ENCODE data around the gene MT1A. TPM values are rescaled to one million over a fixed set of nuclear protein-coding genes. Genes with fewer than 3 reads are reported as not detected.

MT1A gene
- polyA plus RNA-seq, 1 experiment: not detected

- no peak for TF ChIP-seq CTCF (IDR thresholded peaks at IDR 0.05; ENCODE audit: insufficient read depth, low read depth, low read length)
- H3K27me3 ChIP-seq (ENCODE audit: control insufficient read depth, insufficient read depth, low read length): peaks cover 54% of the 10 kb centered on the region
- H3K4me3 ChIP-seq (ENCODE audit: low read depth, low read length): no peak overlapping the region
- no peak for DNase-seq (ENCODE audit: low read depth)
- ChIA-PET CTCF (no interaction called here), POLR2A (no interaction called here)
- H3K36me3 ChIP-seq (ENCODE audit: control insufficient read depth, insufficient read depth, low read length): no peaks in the 10 kb centered on the region
Observed at GRCh38 chr16:56649820-56650219, 11.4 kb downstream of the MT1A start.

- no peaks in the 10 kb centered on the region for H3K36me3 ChIP-seq (ENCODE audit: control insufficient read depth, insufficient read depth, low read length)
- H3K27me3 ChIP-seq (ENCODE audit: control insufficient read depth, insufficient read depth, low read length): peaks cover 41% of the 10 kb centered on the region
- DNase-seq (ENCODE audit: low read depth): no peak
- CTCF ChIA-PET: no interaction called here
- no peak within 1 kb of the TSS for H3K4me3 ChIP-seq (ENCODE audit: low read depth, low read length)
- POLR2A ChIA-PET: no interaction called here
- TF ChIP-seq CTCF (IDR thresholded peaks at IDR 0.05; ENCODE audit: insufficient read depth, low read depth, low read length): no peak
Observed at GRCh38 chr16:56651586-56651985, 13.1 kb downstream of the MT1A start, which contains the start of gene MT1B. Gene MT1B (plus strand): TSS chr16:56651886. CDS start chr16:56651954, 68 bp downstream.

- no peak for DNase-seq (ENCODE audit: low read depth)
- TF ChIP-seq CTCF (IDR thresholded peaks at IDR 0.05; ENCODE audit: insufficient read depth, low read depth, low read length): no peak
- POLR2A ChIA-PET: no interaction called here
- Histone ChIP-seq H3K27me3 (ENCODE audit: control insufficient read depth, insufficient read depth, low read length) (peaks cover 34% of the 10 kb centered on the region), H3K36me3 (ENCODE audit: control insufficient read depth, insufficient read depth, low read length) (no peaks in the 10 kb centered on the region), H3K4me3 (ENCODE audit: low read depth, low read length) (no peak overlapping the region)
- CTCF ChIA-PET: interaction anchor here (0.9 kb wide), 1 partner anchor 9 kb away, joined by 4 read pairs; no protein-coding TSS in a partner anchor
Observed at GRCh38 chr16:56652600-56652999, 14.1 kb downstream of the MT1A start.

- ChIA-PET POLR2A (no interaction called here), CTCF (interaction anchor here (1.3 kb wide), 1 partner anchor 10 kb away, joined by 3 read pairs; no protein-coding TSS in a partner anchor)
- H3K27me3 ChIP-seq (ENCODE audit: control insufficient read depth, insufficient read depth, low read length): peaks cover 30% of the 10 kb centered on the region
- no peak for TF ChIP-seq CTCF (IDR thresholded peaks at IDR 0.05; ENCODE audit: insufficient read depth, low read depth, low read length)
- H3K36me3 ChIP-seq (ENCODE audit: control insufficient read depth, insufficient read depth, low read length): no peaks in the 10 kb centered on the region
- H3K4me3 ChIP-seq (ENCODE audit: low read depth, low read length): no peak overlapping the region
- no peak for DNase-seq (ENCODE audit: low read depth)
Observed at GRCh38 chr16:56653218-56653617, 14.8 kb downstream of the MT1A start.

GRCh38 chr16:56657555-56658326 is 19.3 kb downstream of the MT1A start, which contains the start of gene MT1F:
Gene MT1F (plus strand): TSS chr16:56657959. CDS start chr16:56658059, 100 bp downstream.
- no peak for DNase-seq (ENCODE audit: low read depth)
- peaks cover 23% of the 10 kb centered on the region for H3K27me3 ChIP-seq (ENCODE audit: control insufficient read depth, insufficient read depth, low read length)
- H3K36me3 ChIP-seq (ENCODE audit: control insufficient read depth, insufficient read depth, low read length): no peaks in the 10 kb centered on the region
- POLR2A ChIA-PET: interaction anchor here (0.6 kb wide), 2 partner anchors 11 to 50 kb away, joined by 4 to 16 read pairs; no protein-coding TSS in a partner anchor
- TF ChIP-seq CTCF (IDR thresholded peaks at IDR 0.05; ENCODE audit: insufficient read depth, low read depth, low read length): no peak
- peak within 1 kb of the TSS; percentile 40 for H3K4me3 ChIP-seq (ENCODE audit: low read depth, low read length)
- CTCF ChIA-PET: no interaction called here
